Loucy (cell line): ENCODE measurements around the gene GIT2.
"Not testable (repeated sequence)": the region's sequence is repeated elsewhere in the genome, so short reads cannot be mapped to it uniquely, and the experiment has no call there.

Experiments
- H2AFZ ChIP-seq: fragments of 200-600 bp; sonication (generic); 2 replicates; pipeline ENCODE4 v1.6.0; 2016; ENCODE audit warnings: antibody characterized with exemption, mild to moderate bottlenecking, low read length, moderate library complexity
- H3F3A ChIP-seq: fragments of 200-600 bp; 2 replicates; pipeline ENCODE4 v1.6.0; 2016; ENCODE audit warnings: antibody characterized with exemption, low read depth, mild to moderate bottlenecking
- H3K27me3 ChIP-seq: fragments of 200-600 bp; sonication (generic); 2 replicates; pipeline ENCODE4 v1.6.1; 2014; ENCODE audit warnings: low read length, mild to moderate bottlenecking; ENCODE audit not compliant: insufficient read depth, poor library complexity, severe bottlenecking
- H3K36me3 ChIP-seq: fragments of 200-600 bp; sonication (generic); 2 replicates; pipeline ENCODE4 v1.6.1; 2016; ENCODE audit warnings: low read length; ENCODE audit not compliant: insufficient read depth
- H3K4me1 ChIP-seq: fragments of 200-600 bp; sonication (generic); 2 replicates; pipeline ENCODE4 v1.5.1; 2014; ENCODE audit warnings: low read length, mild to moderate bottlenecking; ENCODE audit not compliant: insufficient read depth, poor library complexity, severe bottlenecking
- H3K4me2 ChIP-seq: fragments of 200-600 bp; sonication (generic); 2 replicates; pipeline ENCODE4 v1.6.0; 2014; ENCODE audit warnings: antibody characterized with exemption, low read length, low read depth, mild to moderate bottlenecking; ENCODE audit not compliant: poor library complexity, severe bottlenecking
- H3K4me3 ChIP-seq: fragments of 200-600 bp; sonication (generic); 2 replicates; pipeline ENCODE4 v1.5.1; 2014; ENCODE audit warnings: low read length, mild to moderate bottlenecking, mixed read lengths; ENCODE audit not compliant: poor library complexity, severe bottlenecking
- H3K79me2 ChIP-seq: fragments of 200-600 bp; sonication (generic); 2 replicates; pipeline ENCODE4 v1.6.1; 2014; ENCODE audit warnings: low read length; ENCODE audit not compliant: insufficient read depth
- H3K9ac ChIP-seq: fragments of 200-600 bp; sonication (generic); 2 replicates; pipeline ENCODE4 v1.6.0; 2014; ENCODE audit warnings: mild to moderate bottlenecking, low read depth, low read length, moderate library complexity; ENCODE audit not compliant: poor library complexity, severe bottlenecking
- H3K9me2 ChIP-seq: fragments of 200-600 bp; sonication (generic); replicated peaks from 2 replicates; pipeline ENCODE4 v1.6.1; 2016; ENCODE audit warnings: low read depth, low read length, mixed read lengths
- H3K9me3 ChIP-seq: fragments of 200-600 bp; sonication (generic); 2 replicates; pipeline ENCODE4 v1.6.1; 2014; ENCODE audit warnings: mild to moderate bottlenecking, antibody characterized with exemption, low read length, low read depth; ENCODE audit not compliant: insufficient read depth
- H4K20me1 ChIP-seq: fragments of 200-600 bp; sonication (generic); 2 replicates; pipeline ENCODE4 v1.6.0; 2014; ENCODE audit warnings: antibody characterized with exemption, low read length, mild to moderate bottlenecking; ENCODE audit not compliant: insufficient read depth, poor library complexity, severe bottlenecking
- CTCF ChIP-seq: fragments of 200-600 bp; sonication (generic); conservative IDR thresholded peaks from 2 replicates; pipeline ENCODE4 v1.5.1; 2014; ENCODE audit warnings: mild to moderate bottlenecking, antibody characterized with exemption, low read length
- EZH2phosphoT487 ChIP-seq: fragments of 200-600 bp; IDR thresholded peaks from 2 replicates; pipeline ENCODE4 v1.6.1; 2018; ENCODE audit warnings: antibody characterized with exemption, mild to moderate bottlenecking, moderate library complexity, borderline replicate concordance

Gene GIT2

GRCh38 chr12:109987615-109988014, 8.6 kb downstream of the GIT2 start:
- Histone ChIP-seq H3K4me3 (no peak overlapping the region), H3K4me1 (peaks cover 16% of the 10 kb centered on the region), H3K36me3 (peaks cover 64% of the 10 kb centered on the region), H2AFZ (no peak overlapping the region), H3K9ac (no peak overlapping the region), H3K4me2 (no peak overlapping the region), H3K27me3 (no peaks in the 10 kb centered on the region), H3K9me3 (no peaks in the 10 kb centered on the region), H3F3A (no peaks in the 10 kb centered on the region), H4K20me1 (peaks cover 7% of the 10 kb centered on the region), H3K9me2 (no peaks in the 10 kb centered on the region), H3K79me2 (peaks cover 41% of the 10 kb centered on the region)
- no peak for TF ChIP-seq CTCF

GRCh38 chr12:109986236-109986635, 9.9 kb downstream of the GIT2 start:
- H3K4me2 ChIP-seq, H2AFZ ChIP-seq, H4K20me1 ChIP-seq, H3K9me2 ChIP-seq, H3F3A ChIP-seq, H3K27me3 ChIP-seq, H3K4me3 ChIP-seq, H3K9me3 ChIP-seq, H3K9ac ChIP-seq: not testable (repeated sequence)
- Histone ChIP-seq H3K36me3 (peaks cover 77% of the 10 kb centered on the region), H3K4me1 (peaks cover 12% of the 10 kb centered on the region), H3K79me2 (peaks cover 27% of the 10 kb centered on the region)

GRCh38 chr12:109983432-109984142, 12.6 kb downstream of the GIT2 start:
- no peak for TF ChIP-seq EZH2phosphoT487
- no peak for TF ChIP-seq CTCF
- H3K9ac ChIP-seq = no peak overlapping the region
- no peak overlapping the region for H2AFZ ChIP-seq
- peaks cover 5% of the 10 kb centered on the region for H3K4me1 ChIP-seq
- H4K20me1 ChIP-seq = no peaks in the 10 kb centered on the region
- 0 out of 2 replicates have a peak, but pooled peaks cover 3% of the 10 kb centered on the region for H3K9me3 ChIP-seq
- H3K79me2 ChIP-seq = peaks cover 6% of the 10 kb centered on the region; the same call in 1 of the 2 replicates
- H3K27me3 ChIP-seq = no peaks in the 10 kb centered on the region
- H3K4me2 ChIP-seq = no peak overlapping the region
- no peaks in the 10 kb centered on the region for H3K9me2 ChIP-seq
- H3K4me3 ChIP-seq = no peak overlapping the region
- H3K36me3 ChIP-seq = peaks cover 79% of the 10 kb centered on the region
- H3F3A ChIP-seq = no peaks in the 10 kb centered on the region

GRCh38 chr12:109982210-109982609, 14.0 kb downstream of the GIT2 start:
- H3K4me2 ChIP-seq = no peak overlapping the region
- no peaks in the 10 kb centered on the region for H3K27me3 ChIP-seq
- H4K20me1 ChIP-seq = no peaks in the 10 kb centered on the region
- no peak overlapping the region for H3K4me3 ChIP-seq
- 0 out of 2 replicates have a peak, but pooled peaks cover 3% of the 10 kb centered on the region for H3K9me3 ChIP-seq
- peaks cover 5% of the 10 kb centered on the region for H3K4me1 ChIP-seq
- H3K9me2 ChIP-seq = no peaks in the 10 kb centered on the region
- H3F3A ChIP-seq = no peaks in the 10 kb centered on the region
- peaks cover 83% of the 10 kb centered on the region for H3K36me3 ChIP-seq
- TF ChIP-seq EZH2phosphoT487 = no peak
- no peak for TF ChIP-seq CTCF
- H3K9ac ChIP-seq = no peak overlapping the region
- no peak overlapping the region for H2AFZ ChIP-seq
- peaks cover 6% of the 10 kb centered on the region; the same call in 1 of the 2 replicates for H3K79me2 ChIP-seq
